Measurements from ENCODE around the gene TCF3.

- TF ChIP-seq CTCF (IDR thresholded peaks at IDR 0.05) (no peak), ZFX (IDR thresholded peaks at IDR 0.05; ENCODE audit: borderline replicate concordance) (no peak)
Observed at GRCh38 chr19:1652471-1653299, at the start of gene TCF3.

Data from 22Rv1 (cell line).